ENCODE results near the gene CDC25C.
A peak's percentile ranks its signal among the peaks of the same experiment; 100 is the strongest.

The CDC25C gene

GRCh38 chr5:138340008-138340407 is 8.4 kb upstream of the CDC25C start:
- Histone ChIP-seq H3K9me3 (replicated peaks; ENCODE audit: insufficient read depth, low read length) (no peaks in the 10 kb centered on the region), H3K4me1 (ENCODE audit: low read length) (peaks cover 13% of the 10 kb centered on the region), H3K79me2 (ENCODE audit: low read length) (peaks cover 48% of the 10 kb centered on the region), H3K9me2 (replicated peaks; ENCODE audit: insufficient read depth, low read length) (no peaks in the 10 kb centered on the region), H2AFZ (ENCODE audit: low read length) (no peak overlapping the region), H3F3A (ENCODE audit: insufficient read depth, low read length) (no peaks in the 10 kb centered on the region), H3K9ac (ENCODE audit: low read length) (no peak overlapping the region), H3K4me2 (ENCODE audit: low read depth, low read length) (no peak overlapping the region; the same call in 1 of the 2 replicates), H3K4me3 (ENCODE audit: low read length) (no peak overlapping the region), H3K27ac (ENCODE audit: low read length) (no peak overlapping the region), H3K36me3 (replicated peaks; ENCODE audit: insufficient read depth, low read length) (peaks cover 3% of the 10 kb centered on the region; the same call in 1 of the 2 replicates), H3K27me3 (replicated peaks; ENCODE audit: insufficient read depth, low read length) (no peaks in the 10 kb centered on the region), H4K20me1 (ENCODE audit: insufficient read depth, low read length) (no peaks in the 10 kb centered on the region)
- TF ChIP-seq EZH2phosphoT487 (IDR thresholded peaks at IDR 0.05; ENCODE audit: low read length) (no peak), EZH2 (optimal IDR thresholded peaks at IDR 0.05; ENCODE audit: low read depth, low read length) (no peak)
- TF ChIP-seq, protein P1, sequence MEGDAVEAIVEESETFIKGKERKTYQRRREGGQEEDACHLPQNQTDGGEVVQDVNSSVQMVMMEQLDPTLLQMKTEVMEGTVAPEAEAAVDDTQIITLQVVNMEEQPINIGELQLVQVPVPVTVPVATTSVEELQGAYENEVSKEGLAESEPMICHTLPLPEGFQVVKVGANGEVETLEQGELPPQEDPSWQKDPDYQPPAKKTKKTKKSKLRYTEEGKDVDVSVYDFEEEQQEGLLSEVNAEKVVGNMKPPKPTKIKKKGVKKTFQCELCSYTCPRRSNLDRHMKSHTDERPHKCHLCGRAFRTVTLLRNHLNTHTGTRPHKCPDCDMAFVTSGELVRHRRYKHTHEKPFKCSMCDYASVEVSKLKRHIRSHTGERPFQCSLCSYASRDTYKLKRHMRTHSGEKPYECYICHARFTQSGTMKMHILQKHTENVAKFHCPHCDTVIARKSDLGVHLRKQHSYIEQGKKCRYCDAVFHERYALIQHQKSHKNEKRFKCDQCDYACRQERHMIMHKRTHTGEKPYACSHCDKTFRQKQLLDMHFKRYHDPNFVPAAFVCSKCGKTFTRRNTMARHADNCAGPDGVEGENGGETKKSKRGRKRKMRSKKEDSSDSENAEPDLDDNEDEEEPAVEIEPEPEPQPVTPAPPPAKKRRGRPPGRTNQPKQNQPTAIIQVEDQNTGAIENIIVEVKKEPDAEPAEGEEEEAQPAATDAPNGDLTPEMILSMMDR (IDR thresholded peaks at IDR 0.05; ENCODE audit: low read length): no peak
- DNase-seq: no peak

DNA sequence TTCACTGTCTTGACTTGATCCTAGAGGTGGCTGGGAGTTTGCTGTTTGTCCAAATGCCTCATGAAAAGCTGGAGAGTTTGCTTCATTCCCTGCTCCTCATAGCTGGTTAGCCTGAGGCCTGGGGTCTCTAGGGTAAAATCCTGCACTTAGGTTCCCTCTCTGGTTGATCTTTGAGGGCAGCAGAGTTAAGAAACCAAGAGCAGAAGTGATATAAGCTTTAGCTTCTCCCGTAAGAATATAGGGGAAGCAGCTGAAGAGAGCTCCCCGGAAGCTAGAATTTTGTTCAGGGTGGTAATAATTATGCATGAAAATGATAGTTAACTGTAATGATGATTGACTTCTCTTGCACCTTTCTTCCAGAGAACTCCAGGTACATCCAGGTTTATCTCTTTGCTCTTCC is 7.9 kb upstream of the CDC25C start:
- no peak for TF ChIP-seq EZH2phosphoT487 (IDR thresholded peaks at IDR 0.05; ENCODE audit: low read length)
- TF ChIP-seq EZH2 (optimal IDR thresholded peaks at IDR 0.05; ENCODE audit: low read depth, low read length): no peak
- TF ChIP-seq, protein P1 (IDR thresholded peaks at IDR 0.05; ENCODE audit: low read length): no peak
- no peaks in the 10 kb centered on the region for H3F3A ChIP-seq (ENCODE audit: insufficient read depth, low read length)
- H3K4me2 ChIP-seq (ENCODE audit: low read depth, low read length): peak overlapping the region; percentile 89
- H3K79me2 ChIP-seq (ENCODE audit: low read length): peaks cover 48% of the 10 kb centered on the region
- H3K4me1 ChIP-seq (ENCODE audit: low read length): peaks cover 13% of the 10 kb centered on the region
- H3K27ac ChIP-seq (ENCODE audit: low read length): no peak overlapping the region
- no peaks in the 10 kb centered on the region for H3K27me3 ChIP-seq (replicated peaks; ENCODE audit: insufficient read depth, low read length)
- H4K20me1 ChIP-seq (ENCODE audit: insufficient read depth, low read length): no peaks in the 10 kb centered on the region
- no peak overlapping the region for H2AFZ ChIP-seq (ENCODE audit: low read length)
- H3K9me2 ChIP-seq (replicated peaks; ENCODE audit: insufficient read depth, low read length): no peaks in the 10 kb centered on the region
- H3K9ac ChIP-seq (ENCODE audit: low read length): peak overlapping the region; percentile 99; the same call in 1 of the 2 replicates
- peaks cover 3% of the 10 kb centered on the region; the same call in 1 of the 2 replicates for H3K36me3 ChIP-seq (replicated peaks; ENCODE audit: insufficient read depth, low read length)
- no peak for DNase-seq
- H3K4me3 ChIP-seq (ENCODE audit: low read length): peak overlapping the region; percentile 75
- H3K9me3 ChIP-seq (replicated peaks; ENCODE audit: insufficient read depth, low read length): no peaks in the 10 kb centered on the region

DNA sequence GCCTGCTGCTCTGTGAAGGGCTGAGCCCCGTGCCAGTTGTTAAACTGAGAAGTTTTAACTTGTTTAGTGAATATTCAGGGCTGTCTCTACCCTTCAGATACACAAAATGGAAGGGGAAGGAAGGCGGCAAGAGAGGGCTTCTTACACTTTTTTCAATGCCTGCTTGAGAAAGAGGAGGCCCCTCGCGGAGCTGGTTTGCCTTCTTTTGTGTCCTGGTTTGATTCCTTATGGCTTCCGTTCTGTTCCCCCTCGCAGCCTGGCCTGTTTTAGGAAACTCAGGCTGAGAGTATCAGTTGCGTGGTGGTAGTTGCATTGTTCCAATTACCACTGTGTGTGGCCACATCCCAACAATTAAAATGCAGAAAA is 7.5 kb upstream of the CDC25C start:
- Histone ChIP-seq H3K27ac (ENCODE audit: low read length) (peak overlapping the region; percentile 33; the same call in 1 of the 2 replicates), H3K9me2 (replicated peaks; ENCODE audit: insufficient read depth, low read length) (no peaks in the 10 kb centered on the region), H3K9me3 (replicated peaks; ENCODE audit: insufficient read depth, low read length) (no peaks in the 10 kb centered on the region), H3K36me3 (replicated peaks; ENCODE audit: insufficient read depth, low read length) (peaks cover 3% of the 10 kb centered on the region; the same call in 1 of the 2 replicates), H3K4me1 (ENCODE audit: low read length) (peaks cover 13% of the 10 kb centered on the region), H3F3A (ENCODE audit: insufficient read depth, low read length) (no peaks in the 10 kb centered on the region), H3K4me3 (ENCODE audit: low read length) (peak overlapping the region; percentile 75), H3K27me3 (replicated peaks; ENCODE audit: insufficient read depth, low read length) (no peaks in the 10 kb centered on the region), H3K9ac (ENCODE audit: low read length) (peak overlapping the region; percentile 99), H3K4me2 (ENCODE audit: low read depth, low read length) (peak overlapping the region; percentile 89), H4K20me1 (ENCODE audit: insufficient read depth, low read length) (no peaks in the 10 kb centered on the region), H2AFZ (ENCODE audit: low read length) (peak overlapping the region; percentile 44; the same call in 1 of the 2 replicates), H3K79me2 (ENCODE audit: low read length) (peaks cover 46% of the 10 kb centered on the region)
- DNase-seq: no peak
- TF ChIP-seq, protein P1 (IDR thresholded peaks at IDR 0.05; ENCODE audit: low read length): no peak
- no peak for TF ChIP-seq EZH2phosphoT487 (IDR thresholded peaks at IDR 0.05; ENCODE audit: low read length)
- no peak for TF ChIP-seq EZH2 (optimal IDR thresholded peaks at IDR 0.05; ENCODE audit: low read depth, low read length)
